GM12873 (cell line): Measurements from ENCODE around the gene GRB14.

Experiments used
- CTCF ChIP-seq: IDR thresholded peaks from 2 replicates; pipeline ENCODE4 v1.5.1; 2012; ENCODE audit warnings: low read depth, mild to moderate bottlenecking, moderate library complexity, low read length, control low read depth; ENCODE audit not compliant: insufficient read depth; ENCODE audit errors: missing control alignments

GRB14 gene

GRCh38 chr2:164593541-164593940 is 27.7 kb downstream of the GRB14 start:
- no peak for TF ChIP-seq CTCF

GRCh38 chr2:164589522-164589921 is 31.8 kb downstream of the GRB14 start:
- TF ChIP-seq CTCF, result no peak

- TF ChIP-seq CTCF, result no peak
These were observed 40.2 kb downstream of the GRB14 start for GRCh38 chr2:164581050-164581449.

- TF ChIP-seq CTCF, result no peak
These were observed 46.4 kb downstream of the GRB14 start for GRCh38 chr2:164574931-164575330.

- no peak for TF ChIP-seq CTCF
These were observed 50.8 kb downstream of the GRB14 start for GRCh38 chr2:164570475-164570874.

- TF ChIP-seq CTCF, result no peak
These were observed 51.9 kb downstream of the GRB14 start for GRCh38 chr2:164569378-164569777.

- no peak for TF ChIP-seq CTCF
These were observed 53.0 kb downstream of the GRB14 start for GRCh38 chr2:164568317-164568716.
